ENCODE results near the gene HMCN1. TPM values are rescaled to one million over a fixed set of nuclear protein-coding genes. Genes with fewer than 3 reads are reported as not detected.

Gene HMCN1
- polyA plus RNA-seq, 3 donors = 37.3 to 51.2 (median 46.1) TPM

- DNase-seq = no peak
These were observed 177.8 kb downstream of the HMCN1 start for GRCh38 chr1:185911978-185912377.

GRCh38 chr1:185912504-185912903, 178.3 kb downstream of the HMCN1 start:
- DNase-seq = no peak

- no peak for DNase-seq
These were observed 179.9 kb downstream of the HMCN1 start for GRCh38 chr1:185914089-185914488.

- no peak for DNase-seq
These were observed 182.7 kb downstream of the HMCN1 start for GRCh38 chr1:185916861-185917260.

- peak; percentile 38 for DNase-seq
These were observed 183.5 kb downstream of the HMCN1 start for GRCh38 chr1:185917646-185918045.

GRCh38 chr1:185920602-185921001, 186.4 kb downstream of the HMCN1 start:
- no peak for DNase-seq

- no peak for DNase-seq
These were observed 187.4 kb downstream of the HMCN1 start for GRCh38 chr1:185921636-185922035.

- no peak for DNase-seq
These were observed 192.4 kb downstream of the HMCN1 start for GRCh38 chr1:185926588-185926987.

GRCh38 chr1:185929776-185930175, 195.6 kb downstream of the HMCN1 start:
- DNase-seq = no peak

GRCh38 chr1:185931438-185931837, 197.2 kb downstream of the HMCN1 start:
- no peak for DNase-seq

- DNase-seq = no peak
These were observed 199.4 kb downstream of the HMCN1 start for GRCh38 chr1:185933580-185933979.

GRCh38 chr1:185934476-185935189, 200.4 kb downstream of the HMCN1 start:
- DNase-seq = no peak

- no peak for DNase-seq
These were observed 201.2 kb downstream of the HMCN1 start for GRCh38 chr1:185935360-185935759.

- no peak for DNase-seq
These were observed 202.4 kb downstream of the HMCN1 start for GRCh38 chr1:185936641-185937040.

- no peak for DNase-seq
These were observed 204.2 kb downstream of the HMCN1 start for GRCh38 chr1:185938396-185938795.

- DNase-seq = no peak
These were observed 205.0 kb downstream of the HMCN1 start for GRCh38 chr1:185939142-185939541.

- DNase-seq = no peak
These were observed 208.8 kb downstream of the HMCN1 start for GRCh38 chr1:185942961-185943360.

- no peak for DNase-seq
These were observed 222.7 kb downstream of the HMCN1 start for GRCh38 chr1:185956881-185957280.

GRCh38 chr1:185957441-185958363, 223.5 kb downstream of the HMCN1 start:
- no peak for DNase-seq

- peak; percentile 62 for DNase-seq
These were observed 226.5 kb downstream of the HMCN1 start for GRCh38 chr1:185960422-185961321.

GRCh38 chr1:185961664-185962063, 227.5 kb downstream of the HMCN1 start:
- no peak for DNase-seq

GRCh38 chr1:185964946-185965345, 230.8 kb downstream of the HMCN1 start:
- DNase-seq = no peak
